Measurements from ENCODE around the gene TMPRSS12.

GRCh38 chr12:50932787-50933280 is 90.1 kb downstream of the TMPRSS12 start:
- TF ChIP-seq CBX3 (IDR thresholded peaks at IDR 0.05; ENCODE audit: low read depth) (no peak), ZBTB33 (IDR thresholded peaks at IDR 0.05; ENCODE audit: extremely low read depth, insufficient replicate concordance, low read length) (no peak), POLR2A (IDR thresholded peaks at IDR 0.05; ENCODE audit: borderline replicate concordance, extremely low read depth, insufficient read depth, insufficient read length) (no peak), JUND (IDR thresholded peaks at IDR 0.05) (no peak)
- TF ChIP-seq, protein P1, sequence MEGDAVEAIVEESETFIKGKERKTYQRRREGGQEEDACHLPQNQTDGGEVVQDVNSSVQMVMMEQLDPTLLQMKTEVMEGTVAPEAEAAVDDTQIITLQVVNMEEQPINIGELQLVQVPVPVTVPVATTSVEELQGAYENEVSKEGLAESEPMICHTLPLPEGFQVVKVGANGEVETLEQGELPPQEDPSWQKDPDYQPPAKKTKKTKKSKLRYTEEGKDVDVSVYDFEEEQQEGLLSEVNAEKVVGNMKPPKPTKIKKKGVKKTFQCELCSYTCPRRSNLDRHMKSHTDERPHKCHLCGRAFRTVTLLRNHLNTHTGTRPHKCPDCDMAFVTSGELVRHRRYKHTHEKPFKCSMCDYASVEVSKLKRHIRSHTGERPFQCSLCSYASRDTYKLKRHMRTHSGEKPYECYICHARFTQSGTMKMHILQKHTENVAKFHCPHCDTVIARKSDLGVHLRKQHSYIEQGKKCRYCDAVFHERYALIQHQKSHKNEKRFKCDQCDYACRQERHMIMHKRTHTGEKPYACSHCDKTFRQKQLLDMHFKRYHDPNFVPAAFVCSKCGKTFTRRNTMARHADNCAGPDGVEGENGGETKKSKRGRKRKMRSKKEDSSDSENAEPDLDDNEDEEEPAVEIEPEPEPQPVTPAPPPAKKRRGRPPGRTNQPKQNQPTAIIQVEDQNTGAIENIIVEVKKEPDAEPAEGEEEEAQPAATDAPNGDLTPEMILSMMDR (IDR thresholded peaks at IDR 0.05 in 2 of 3, conservative IDR thresholded peaks at IDR 0.05 in 1 of 3; ENCODE audit: borderline replicate concordance in 1 of 3, insufficient read depth in 1 of 3, low read depth in 2 of 3, low read length in 2 of 3), result no peak

All from HCT116 (cell line).